ENCODE results near the gene PBX1.

DNA sequence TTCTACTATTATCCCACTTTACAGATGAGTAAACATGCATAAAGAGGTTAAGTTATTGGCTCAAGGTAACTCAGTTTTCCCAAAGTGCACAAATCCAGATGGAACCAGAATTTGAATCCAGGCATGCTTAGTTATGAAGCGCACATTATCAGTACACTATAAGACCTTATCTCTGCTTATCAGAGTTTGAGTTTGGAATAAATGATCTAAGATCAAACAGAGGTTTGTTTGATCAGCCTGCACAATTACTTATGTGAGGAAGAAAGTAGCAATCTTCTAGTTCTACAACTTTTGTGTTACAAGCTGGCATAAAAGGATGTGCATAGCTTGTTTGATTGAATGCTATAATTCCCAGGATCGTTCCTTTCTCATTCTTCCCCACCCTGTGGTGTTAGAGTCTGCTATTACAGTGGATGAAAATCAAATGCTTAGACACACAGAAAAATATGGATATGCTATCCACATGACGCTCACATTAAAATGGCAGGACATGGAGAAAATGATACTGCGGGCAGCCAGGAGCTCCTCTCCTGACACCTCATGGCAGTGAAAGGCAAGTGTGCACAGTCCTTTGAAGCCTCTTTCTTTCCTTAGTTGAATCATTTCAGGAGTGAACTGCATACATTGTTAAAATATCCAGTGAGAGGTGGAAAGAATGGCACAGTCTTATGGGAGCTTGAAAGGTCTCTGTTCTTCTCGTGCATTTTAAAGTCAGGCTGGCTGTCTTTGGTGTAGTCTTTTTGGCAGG, 23.9 kb upstream of the PBX1 start:
- TF ChIP-seq, protein P1, sequence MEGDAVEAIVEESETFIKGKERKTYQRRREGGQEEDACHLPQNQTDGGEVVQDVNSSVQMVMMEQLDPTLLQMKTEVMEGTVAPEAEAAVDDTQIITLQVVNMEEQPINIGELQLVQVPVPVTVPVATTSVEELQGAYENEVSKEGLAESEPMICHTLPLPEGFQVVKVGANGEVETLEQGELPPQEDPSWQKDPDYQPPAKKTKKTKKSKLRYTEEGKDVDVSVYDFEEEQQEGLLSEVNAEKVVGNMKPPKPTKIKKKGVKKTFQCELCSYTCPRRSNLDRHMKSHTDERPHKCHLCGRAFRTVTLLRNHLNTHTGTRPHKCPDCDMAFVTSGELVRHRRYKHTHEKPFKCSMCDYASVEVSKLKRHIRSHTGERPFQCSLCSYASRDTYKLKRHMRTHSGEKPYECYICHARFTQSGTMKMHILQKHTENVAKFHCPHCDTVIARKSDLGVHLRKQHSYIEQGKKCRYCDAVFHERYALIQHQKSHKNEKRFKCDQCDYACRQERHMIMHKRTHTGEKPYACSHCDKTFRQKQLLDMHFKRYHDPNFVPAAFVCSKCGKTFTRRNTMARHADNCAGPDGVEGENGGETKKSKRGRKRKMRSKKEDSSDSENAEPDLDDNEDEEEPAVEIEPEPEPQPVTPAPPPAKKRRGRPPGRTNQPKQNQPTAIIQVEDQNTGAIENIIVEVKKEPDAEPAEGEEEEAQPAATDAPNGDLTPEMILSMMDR (conservative IDR thresholded peaks at IDR 0.05; ENCODE audit: low read depth, low read length), result no peak
- TF ChIP-seq RCOR1 (IDR thresholded peaks at IDR 0.05; ENCODE audit: insufficient replicate concordance, low read length) (no peak), POLR2A (IDR thresholded peaks at IDR 0.05; ENCODE audit: low read depth, low read length) (no peak), RAD21 (IDR thresholded peaks at IDR 0.05; ENCODE audit: low read length) (no peak), RFX5 (IDR thresholded peaks at IDR 0.05; ENCODE audit: low read depth, low read length) (no peak), MAFK (IDR thresholded peaks at IDR 0.05; ENCODE audit: low read depth, low read length) (no peak), SMC3 (IDR thresholded peaks at IDR 0.05; ENCODE audit: low read depth, low read length) (no peak), MXI1 (IDR thresholded peaks at IDR 0.05; ENCODE audit: borderline replicate concordance, low read depth, low read length) (no peak), CHD1 (IDR thresholded peaks at IDR 0.05; ENCODE audit: low read depth, low read length) (no peak), MAZ (IDR thresholded peaks at IDR 0.05; ENCODE audit: borderline replicate concordance, low read depth, low read length) (no peak), NFE2L2 (IDR thresholded peaks at IDR 0.05; ENCODE audit: low read depth, low read length) (no peak), FOS (IDR thresholded peaks at IDR 0.05; ENCODE audit: low read depth, low read length) (no peak), BHLHE40 (IDR thresholded peaks at IDR 0.05; ENCODE audit: low read depth, low read length) (no peak)
